GM12878 (cell line): ENCODE measurements around the gene ARVCF. TPM values are rescaled to one million over a fixed set of nuclear protein-coding genes. Genes with fewer than 3 reads are reported as not detected.

Experiments
- ATAC-seq: fragments of 200-7000 bp; cut with Tn5 transposase; 3 replicates; pipeline ENCODE4 v1.9.1; 2020; ENCODE audit warnings: mild to moderate bottlenecking, moderate library complexity
- BruUV-seq: library from RNA; stranded (reverse); fragments of 400-500 nt; replicated peaks from 2 replicates; lab custom pipeline; 2021; lab: Mats Ljungman, UMichigan
- CTCF ChIA-PET: fragments of 300-600 bp; sonication (Branson Sonifier 250); formaldehyde crosslinking; extraction: SDS; loops from one replicate; lab custom pipeline; 2021; ENCODE audit warnings: inconsistent platforms; lab: Yijun Ruan, JAX
- POLR2A ChIA-PET: fragments of 350-600 bp; formaldehyde crosslinking; extraction: SDS; loops from one replicate; lab custom pipeline; 2021; ENCODE audit warnings: inconsistent platforms; lab: Charles Lee
- RAD21 ChIA-PET: fragments of 300-600 bp; sonication (Branson Sonifier 250); formaldehyde crosslinking; loops from one replicate; lab custom pipeline; 2023; ENCODE audit warnings: antibody characterized with exemption; ENCODE audit not compliant: unreplicated experiment; lab: Charles Lee
- SMC1A ChIA-PET: fragments of 300-600 bp; sonication (Branson Sonifier 250); formaldehyde crosslinking; loops from one replicate; lab custom pipeline; 2023; ENCODE audit not compliant: unreplicated experiment, uncharacterized antibody; lab: Charles Lee
- DNase-seq: peaks from one replicate; pipeline ENCODE4 v3.0.0-alpha.2; 2011; ENCODE audit warnings: low read depth, low spot score
- FAIRE-seq: peaks from 3 replicates; lab custom pipeline; 2011; peaks lifted over from hg19 to GRCh38; lab: Jason Lieb, UNC
- H2AFZ ChIP-seq: 2 replicates; pipeline ENCODE4 v1.6.0; 2011; ENCODE audit warnings: low read depth, low read length, control low read depth; ENCODE audit not compliant: control insufficient read depth
- H3K27ac ChIP-seq: 2 replicates; pipeline ENCODE4 v1.5.1; 2011; ENCODE audit warnings: control low read depth; ENCODE audit not compliant: control insufficient read depth, insufficient read depth
- H3K27me3 ChIP-seq, 2 experiments: replicated peaks in 1 of 2; 2 replicates each; pipeline versions ENCODE4 v1.6.0 to v1.6.1; 2011; ENCODE audit warnings: low read length in 1 of 2; ENCODE audit not compliant: control insufficient read depth in 2 of 2, insufficient read depth in 2 of 2
- H3K36me3 ChIP-seq, 2 experiments: 2 replicates each; pipeline ENCODE4 v1.5.1; 2011; ENCODE audit warnings: low read length in 1 of 2; ENCODE audit not compliant: control insufficient read depth in 2 of 2, insufficient read depth in 2 of 2
- H3K4me1 ChIP-seq: 2 replicates; pipeline ENCODE4 v1.6.1; 2011; ENCODE audit warnings: mild to moderate bottlenecking, low read length, moderate library complexity, mixed read lengths; ENCODE audit not compliant: control insufficient read depth, insufficient read depth
- H3K4me2 ChIP-seq: 2 replicates; pipeline ENCODE4 v1.6.0; 2011; ENCODE audit warnings: control low read depth; ENCODE audit not compliant: control insufficient read depth, insufficient read depth
- H3K4me3 ChIP-seq: fragments of 200-600 bp; sonication (generic); 2 replicates; pipeline ENCODE4 v1.5.1; 2016
- H3K79me2 ChIP-seq: 2 replicates; pipeline ENCODE4 v1.6.0; 2011; ENCODE audit warnings: low read length; ENCODE audit not compliant: control insufficient read depth, insufficient read depth
- H3K9ac ChIP-seq: 2 replicates; pipeline ENCODE4 v1.8.0; 2011; ENCODE audit warnings: low read length, control low read depth, mixed read lengths; ENCODE audit not compliant: control insufficient read depth, insufficient read depth
- H3K9me3 ChIP-seq: replicated peaks from 3 replicates; pipeline ENCODE4 v1.5.1; 2011; ENCODE audit warnings: mild to moderate bottlenecking, low read length; ENCODE audit not compliant: control insufficient read depth, insufficient read depth
- H4K20me1 ChIP-seq: 2 replicates; pipeline ENCODE4 v1.6.0; 2011; ENCODE audit not compliant: control insufficient read depth, insufficient read depth
- HDGF ChIP-seq: fragments of 450-650 bp; IDR thresholded peaks from 2 replicates; pipeline ENCODE4 v1.6.1; 2016; ENCODE audit warnings: antibody characterized with exemption
- IKZF1 ChIP-seq: fragments of 450-650 bp; conservative IDR thresholded peaks from 2 replicates; pipeline ENCODE4 v1.6.1; 2017; ENCODE audit warnings: antibody characterized with exemption, mild to moderate bottlenecking
- IRF5 ChIP-seq: fragments of 450-650 bp; IDR thresholded peaks from 2 replicates; pipeline ENCODE4 v1.6.1; 2017; ENCODE audit warnings: borderline replicate concordance
- POLR2A ChIP-seq: IDR thresholded peaks from 2 replicates; pipeline ENCODE4 v1.6.1; 2011; ENCODE audit warnings: low read depth, mild to moderate bottlenecking, low read length
- SIX5 ChIP-seq: IDR thresholded peaks from 2 replicates; pipeline ENCODE4 v1.6.1; 2011; ENCODE audit warnings: mild to moderate bottlenecking, low read depth, low read length, moderate library complexity; ENCODE audit not compliant: severe bottlenecking
- SMARCA5 ChIP-seq: fragments of 450-650 bp; IDR thresholded peaks from 2 replicates; pipeline ENCODE4 v1.6.1; 2017; ENCODE audit warnings: mild to moderate bottlenecking
- STAT3 ChIP-seq: IDR thresholded peaks from 2 replicates; pipeline ENCODE4 v1.6.1; 2011; ENCODE audit warnings: low read depth, low read length, improper control_type of control experiment
- ZNF207 ChIP-seq: fragments of 450-650 bp; IDR thresholded peaks from 2 replicates; pipeline ENCODE4 v1.6.1; 2014; ENCODE audit warnings: antibody characterized with exemption, mild to moderate bottlenecking, borderline replicate concordance
- WGBS: methylation state at CpG from one replicate; pipeline ENCODE4 v1.1.6; 2016; ENCODE audit warnings: low lambda C conversion rate; ENCODE audit not compliant: insufficient replicate concordance, insufficient coverage; ENCODE audit errors: missing lambda C conversion rate; 5-methylcytosine and 5-hydroxymethylcytosine counted together
- in situ Hi-C: fragments of 300-500 bp; cut with MboI; formaldehyde crosslinking; loops from 9 replicates; pipeline ENCODE4 v1.14.3; 2018; ENCODE audit warnings: mixed read lengths
- intact Hi-C: fragments of 100-400 bp; cut with micrococcal nuclease; formaldehyde crosslinking; loops from one replicate; pipeline ENCODE4 v1.14.2; 2022; ENCODE audit not compliant: unreplicated experiment
- polyA plus RNA-seq, 11 experiments: library from polyadenylated mRNA; depleted of rRNA in 4 of 11; unstranded in 6 of 11; stranded (reverse) in 5 of 11; fragments of >200 nt; fragmentation: Nextera tagmentation in 4 of 11; fragmentation: Illumina TruSeq in 1 of 11; extraction: Ambion mirVana in 4 of 11; extraction: Trizol in 1 of 11; gene quantifications; 1 replicate in 1 of 11; 2 replicates in 10 of 11; pipeline versions ENCODE4 v1.2.1 to v1.2.3, GENCODE V29; 2011 to 2016; ENCODE audit warnings: inconsistent platforms in 2 of 11, missing spikeins in 2 of 11, low read depth in 1 of 11
- total RNA-seq, 4 experiments: library from RNA; depleted of rRNA in 3 of 4; stranded (reverse); fragments of >200 nt in 3 of 4; fragmentation: Illumina TruSeq in 1 of 4; extraction: Trizol in 1 of 4; gene quantifications; 2 replicates each; pipeline versions ENCODE4 v1.2.1 to v1.2.3, GENCODE V29; 2013 to 2021
- TF ChIP-seq, protein P1 (sequence below): fragments of 450-650 bp; IDR thresholded peaks from 2 replicates; pipeline ENCODE4 v1.6.1; 2017; ENCODE audit warnings: mild to moderate bottlenecking, moderate library complexity
- TF ChIP-seq, protein P2 (sequence below): IDR thresholded peaks from 2 replicates; pipeline ENCODE4 v1.6.1; 2011; ENCODE audit warnings: low read depth, low read length, improper control_type of control experiment, borderline replicate concordance
- TF ChIP-seq, protein P3 (sequence below): IDR thresholded peaks from 2 replicates; pipeline ENCODE4 v1.6.1; 2012; ENCODE audit warnings: low read depth, low read length, improper control_type of control experiment
- TF ChIP-seq, protein P4 (sequence below): fragments of 450-650 bp; IDR thresholded peaks from 2 replicates; pipeline ENCODE4 v1.6.1; 2017; ENCODE audit warnings: mild to moderate bottlenecking

The ARVCF gene
- total and polyA plus RNA-seq, 10 of the 15 experiments (the other 5 are each of a cell fraction or from before 2014, with no cell fraction given): 0.13 to 1.9 (median 1.0) TPM; not detected in 2

DNA sequence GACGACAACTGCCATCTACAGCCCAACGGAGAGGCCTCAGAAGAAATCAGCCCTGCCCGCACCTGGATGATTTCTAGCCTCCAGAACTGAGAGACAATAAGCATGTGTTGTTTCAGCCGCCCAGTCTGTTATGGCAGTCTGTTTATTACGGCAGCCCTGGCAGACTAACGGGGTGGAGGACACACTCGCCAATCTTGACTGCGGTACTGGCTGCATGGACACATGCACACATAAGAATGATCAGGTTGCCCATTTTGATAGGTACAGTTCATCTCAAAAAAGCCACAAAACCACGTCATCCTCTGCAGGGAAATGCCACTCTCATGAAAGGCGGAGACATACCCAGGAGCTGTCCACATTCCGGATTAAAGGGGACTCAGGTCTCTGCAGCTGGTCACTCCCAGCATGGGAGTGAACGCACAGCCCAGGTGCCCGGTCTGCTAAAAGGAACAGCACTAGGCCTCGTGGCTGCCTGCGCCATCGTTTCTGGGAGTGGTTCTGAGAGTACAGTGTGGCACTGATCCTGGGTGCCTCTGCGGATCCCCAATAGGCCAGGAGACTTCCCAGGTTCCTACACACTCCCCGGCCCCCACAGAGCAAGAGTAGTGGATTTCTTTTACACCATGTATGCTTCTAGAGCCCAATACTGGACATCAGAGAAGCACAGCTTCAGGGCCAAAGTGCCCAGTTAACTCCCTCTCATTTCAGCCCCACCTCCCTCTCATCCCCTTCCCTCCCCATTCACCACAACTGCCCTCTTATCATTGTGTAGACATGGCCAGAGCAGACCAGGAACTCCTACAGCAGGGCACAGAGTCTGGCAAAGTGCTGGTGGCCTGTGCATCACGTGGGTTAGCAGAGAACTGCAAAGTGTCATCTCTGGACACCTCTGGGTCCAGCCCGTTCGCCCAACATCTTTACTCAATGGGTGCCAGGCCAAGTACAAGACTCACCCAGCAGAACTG, 86.8 kb downstream of the ARVCF start (continued):
- TF ChIP-seq, protein P1, sequence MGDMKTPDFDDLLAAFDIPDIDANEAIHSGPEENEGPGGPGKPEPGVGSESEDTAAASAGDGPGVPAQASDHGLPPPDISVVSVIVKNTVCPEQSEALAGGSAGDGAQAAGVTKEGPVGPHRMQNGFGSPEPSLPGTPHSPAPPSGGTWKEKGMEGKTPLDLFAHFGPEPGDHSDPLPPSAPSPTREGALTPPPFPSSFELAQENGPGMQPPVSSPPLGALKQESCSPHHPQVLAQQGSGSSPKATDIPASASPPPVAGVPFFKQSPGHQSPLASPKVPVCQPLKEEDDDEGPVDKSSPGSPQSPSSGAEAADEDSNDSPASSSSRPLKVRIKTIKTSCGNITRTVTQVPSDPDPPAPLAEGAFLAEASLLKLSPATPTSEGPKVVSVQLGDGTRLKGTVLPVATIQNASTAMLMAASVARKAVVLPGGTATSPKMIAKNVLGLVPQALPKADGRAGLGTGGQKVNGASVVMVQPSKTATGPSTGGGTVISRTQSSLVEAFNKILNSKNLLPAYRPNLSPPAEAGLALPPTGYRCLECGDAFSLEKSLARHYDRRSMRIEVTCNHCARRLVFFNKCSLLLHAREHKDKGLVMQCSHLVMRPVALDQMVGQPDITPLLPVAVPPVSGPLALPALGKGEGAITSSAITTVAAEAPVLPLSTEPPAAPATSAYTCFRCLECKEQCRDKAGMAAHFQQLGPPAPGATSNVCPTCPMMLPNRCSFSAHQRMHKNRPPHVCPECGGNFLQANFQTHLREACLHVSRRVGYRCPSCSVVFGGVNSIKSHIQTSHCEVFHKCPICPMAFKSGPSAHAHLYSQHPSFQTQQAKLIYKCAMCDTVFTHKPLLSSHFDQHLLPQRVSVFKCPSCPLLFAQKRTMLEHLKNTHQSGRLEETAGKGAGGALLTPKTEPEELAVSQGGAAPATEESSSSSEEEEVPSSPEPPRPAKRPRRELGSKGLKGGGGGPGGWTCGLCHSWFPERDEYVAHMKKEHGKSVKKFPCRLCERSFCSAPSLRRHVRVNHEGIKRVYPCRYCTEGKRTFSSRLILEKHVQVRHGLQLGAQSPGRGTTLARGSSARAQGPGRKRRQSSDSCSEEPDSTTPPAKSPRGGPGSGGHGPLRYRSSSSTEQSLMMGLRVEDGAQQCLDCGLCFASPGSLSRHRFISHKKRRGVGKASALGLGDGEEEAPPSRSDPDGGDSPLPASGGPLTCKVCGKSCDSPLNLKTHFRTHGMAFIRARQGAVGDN: no peak

- 89% methylated on average over 11 of the region's 11 CpGs for WGBS
- H4K20me1 ChIP-seq: no peaks in the 10 kb centered on the region
- DNase-seq (no peak), ATAC-seq (no peak), FAIRE-seq (no peak)
- intact Hi-C loops: no loop called here
- H2AFZ ChIP-seq: no peak overlapping the region
- H3K79me2 ChIP-seq: no peaks in the 10 kb centered on the region
- RAD21 ChIA-PET: no interaction called here
- no peaks in the 10 kb centered on the region for H3K9me3 ChIP-seq
- POLR2A ChIA-PET: no interaction called here
- no peaks in the 10 kb centered on the region for H3K27me3 ChIP-seq
- H3K27ac ChIP-seq: no peak overlapping the region
- in situ Hi-C loops: no loop called here
- H3K4me2 ChIP-seq: no peak overlapping the region
- no peaks in the 10 kb centered on the region for H3K36me3 ChIP-seq
- SMC1A ChIA-PET: no interaction called here
- no TSS peak for BruUV-seq
- CTCF ChIA-PET: no interaction called here
- H3K4me1 ChIP-seq: no peaks in the 10 kb centered on the region
- H3K9ac ChIP-seq: no peak overlapping the region
- no peak overlapping the region for H3K4me3 ChIP-seq
- TF ChIP-seq ZNF207 (no peak), POLR2A (no peak), IKZF1 (no peak), SIX5 (no peak), STAT3 (no peak), HDGF (no peak), SMARCA5 (no peak), IRF5 (no peak)
- TF ChIP-seq, protein P2, sequence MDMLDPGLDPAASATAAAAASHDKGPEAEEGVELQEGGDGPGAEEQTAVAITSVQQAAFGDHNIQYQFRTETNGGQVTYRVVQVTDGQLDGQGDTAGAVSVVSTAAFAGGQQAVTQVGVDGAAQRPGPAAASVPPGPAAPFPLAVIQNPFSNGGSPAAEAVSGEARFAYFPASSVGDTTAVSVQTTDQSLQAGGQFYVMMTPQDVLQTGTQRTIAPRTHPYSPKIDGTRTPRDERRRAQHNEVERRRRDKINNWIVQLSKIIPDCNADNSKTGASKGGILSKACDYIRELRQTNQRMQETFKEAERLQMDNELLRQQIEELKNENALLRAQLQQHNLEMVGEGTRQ: no peak
- TF ChIP-seq, protein P3, sequence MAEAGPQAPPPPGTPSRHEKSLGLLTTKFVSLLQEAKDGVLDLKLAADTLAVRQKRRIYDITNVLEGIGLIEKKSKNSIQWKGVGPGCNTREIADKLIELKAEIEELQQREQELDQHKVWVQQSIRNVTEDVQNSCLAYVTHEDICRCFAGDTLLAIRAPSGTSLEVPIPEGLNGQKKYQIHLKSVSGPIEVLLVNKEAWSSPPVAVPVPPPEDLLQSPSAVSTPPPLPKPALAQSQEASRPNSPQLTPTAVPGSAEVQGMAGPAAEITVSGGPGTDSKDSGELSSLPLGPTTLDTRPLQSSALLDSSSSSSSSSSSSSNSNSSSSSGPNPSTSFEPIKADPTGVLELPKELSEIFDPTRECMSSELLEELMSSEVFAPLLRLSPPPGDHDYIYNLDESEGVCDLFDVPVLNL: no peak
- TF ChIP-seq, protein P4, sequence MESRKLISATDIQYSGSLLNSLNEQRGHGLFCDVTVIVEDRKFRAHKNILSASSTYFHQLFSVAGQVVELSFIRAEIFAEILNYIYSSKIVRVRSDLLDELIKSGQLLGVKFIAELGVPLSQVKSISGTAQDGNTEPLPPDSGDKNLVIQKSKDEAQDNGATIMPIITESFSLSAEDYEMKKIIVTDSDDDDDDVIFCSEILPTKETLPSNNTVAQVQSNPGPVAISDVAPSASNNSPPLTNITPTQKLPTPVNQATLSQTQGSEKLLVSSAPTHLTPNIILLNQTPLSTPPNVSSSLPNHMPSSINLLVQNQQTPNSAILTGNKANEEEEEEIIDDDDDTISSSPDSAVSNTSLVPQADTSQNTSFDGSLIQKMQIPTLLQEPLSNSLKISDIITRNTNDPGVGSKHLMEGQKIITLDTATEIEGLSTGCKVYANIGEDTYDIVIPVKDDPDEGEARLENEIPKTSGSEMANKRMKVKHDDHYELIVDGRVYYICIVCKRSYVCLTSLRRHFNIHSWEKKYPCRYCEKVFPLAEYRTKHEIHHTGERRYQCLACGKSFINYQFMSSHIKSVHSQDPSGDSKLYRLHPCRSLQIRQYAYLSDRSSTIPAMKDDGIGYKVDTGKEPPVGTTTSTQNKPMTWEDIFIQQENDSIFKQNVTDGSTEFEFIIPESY: no peak
Observed at GRCh38 chr22:19928207-19928606, 88.4 kb downstream of the ARVCF start.
